Tibial nerve (tissue), 4 donors: ENCODE data around the gene IPO5.

Experiments
- CTCF ChIP-seq, 5 experiments: fragments of 200-600 bp in 3 of 5; fragments of 450-650 bp in 2 of 5; sonication (generic) in 3 of 5; IDR thresholded peaks; one replicate each; pipeline ENCODE4 v1.5.1; 2016 to 2019; ENCODE audit warnings: antibody characterized with exemption in 5 of 5, mild to moderate bottlenecking in 3 of 5, moderate library complexity in 2 of 5
- EP300 ChIP-seq, 2 donors: sonication (generic); formaldehyde crosslinking; IDR thresholded peaks; one replicate each; pipeline ENCODE4 v1.6.1; 2017; ENCODE audit warnings: antibody characterized with exemption in 2 of 2, mild to moderate bottlenecking in 1 of 2
- POLR2A ChIP-seq, 2 donors: fragments of 450-650 bp; IDR thresholded peaks; one replicate each; pipeline ENCODE4 v1.6.1; 2017; ENCODE audit warnings: antibody characterized with exemption in 2 of 2, mild to moderate bottlenecking in 2 of 2, moderate library complexity in 2 of 2

GRCh38 chr13:97921176-97921816, 32.2 kb upstream of the IPO5 start:
- TF ChIP-seq CTCF (IDR thresholded peaks at IDR 0.05) (no peak), POLR2A (IDR thresholded peaks at IDR 0.05) (no peak), EP300 (IDR thresholded peaks at IDR 0.05) (no peak)
